Effector CD4-positive, alpha-beta T cell (primary cell): ENCODE results near the gene CDK14.

Source experiments
- DNase-seq: peaks from one replicate; pipeline ENCODE4 v3.0.0-alpha.2; 2020

Gene CDK14

DNA sequence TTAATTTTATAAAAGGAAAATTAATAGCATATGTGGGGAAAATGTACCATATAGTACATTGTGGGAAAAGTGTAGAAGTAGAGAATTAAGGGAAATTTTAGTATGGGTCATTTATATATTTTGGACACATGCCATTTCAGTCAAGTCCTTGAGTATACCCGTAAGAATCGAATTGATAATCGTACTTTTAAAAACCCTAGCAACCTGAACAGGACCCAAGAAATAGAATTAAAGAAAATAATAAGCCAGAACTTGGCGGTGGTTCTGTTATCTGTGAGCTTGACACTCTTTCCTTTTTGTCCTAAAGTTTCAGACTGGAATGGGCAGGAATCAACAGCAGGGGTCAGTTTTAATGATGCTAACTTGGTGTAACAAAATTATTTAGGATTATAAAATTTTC, 221.0 kb downstream of the CDK14 start:
- DNase-seq = no peak

DNA sequence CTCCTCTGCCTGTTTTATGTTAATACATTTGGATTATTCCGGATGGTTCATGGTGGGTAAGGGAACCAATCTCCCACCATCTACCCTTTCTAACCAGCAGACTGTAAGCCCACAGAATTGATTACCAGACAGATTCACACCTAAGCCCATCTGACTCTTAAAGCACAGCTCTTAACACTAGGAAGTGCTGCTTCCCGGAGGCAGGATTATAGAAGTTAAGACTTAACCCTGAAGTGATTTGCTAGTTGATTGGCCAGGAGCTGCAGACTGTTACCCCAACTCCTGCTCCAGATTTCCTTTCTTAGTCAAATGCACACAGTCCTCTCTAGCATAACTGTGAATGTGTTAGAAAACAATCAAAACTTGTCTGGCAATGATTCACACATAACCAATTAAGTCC, 221.7 kb downstream of the CDK14 start:
- no peak for DNase-seq

DNA sequence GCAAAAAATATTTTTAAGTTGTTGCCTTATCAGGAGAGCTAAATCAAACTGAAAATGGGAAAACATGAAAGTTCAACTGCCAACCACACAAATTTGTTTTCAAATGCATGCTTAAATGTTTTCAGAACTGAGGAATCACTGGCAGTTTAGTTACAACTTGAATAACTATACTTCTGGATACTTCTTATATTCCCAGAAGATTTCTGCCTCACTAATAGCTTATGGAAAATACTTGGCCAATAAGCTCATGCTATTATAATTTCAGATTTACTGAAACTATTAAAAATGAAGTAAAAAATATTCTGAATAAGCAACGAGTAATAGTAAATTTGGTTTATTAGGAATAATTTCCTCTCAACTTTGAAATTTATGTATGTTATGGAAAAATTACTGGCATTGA, 222.2 kb downstream of the CDK14 start:
- no peak for DNase-seq

DNA sequence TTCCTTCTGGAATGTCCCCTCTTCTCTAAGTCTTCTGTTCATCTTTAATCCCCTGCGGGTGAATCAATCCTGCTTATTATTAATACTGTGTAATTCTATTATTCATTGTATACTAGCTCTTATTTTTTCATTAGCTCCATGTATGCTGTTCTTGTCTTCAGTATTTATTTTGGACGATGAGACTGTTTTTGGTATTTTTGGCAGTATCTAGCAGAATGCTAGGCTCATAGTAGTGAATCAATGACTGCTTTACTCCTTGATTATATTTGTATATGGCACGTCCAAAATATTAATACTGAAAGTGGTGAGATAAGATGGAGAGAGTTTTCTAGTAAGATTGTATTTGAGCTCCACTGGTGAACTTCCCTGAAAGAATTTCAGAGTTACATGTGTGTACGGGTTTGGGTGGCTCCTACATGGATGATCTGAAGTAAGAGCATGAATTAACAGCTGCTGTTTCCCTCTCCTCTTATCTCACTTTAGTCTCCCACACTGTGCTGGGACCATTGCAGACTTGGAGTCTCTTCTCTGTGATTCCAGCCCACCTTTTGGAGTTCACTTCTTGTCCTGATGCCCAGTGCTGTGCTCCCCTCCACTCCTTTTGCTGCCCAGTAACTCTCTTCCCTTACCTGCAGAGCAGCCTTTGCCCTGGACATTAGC, 226.0 kb downstream of the CDK14 start:
- no peak for DNase-seq

DNA sequence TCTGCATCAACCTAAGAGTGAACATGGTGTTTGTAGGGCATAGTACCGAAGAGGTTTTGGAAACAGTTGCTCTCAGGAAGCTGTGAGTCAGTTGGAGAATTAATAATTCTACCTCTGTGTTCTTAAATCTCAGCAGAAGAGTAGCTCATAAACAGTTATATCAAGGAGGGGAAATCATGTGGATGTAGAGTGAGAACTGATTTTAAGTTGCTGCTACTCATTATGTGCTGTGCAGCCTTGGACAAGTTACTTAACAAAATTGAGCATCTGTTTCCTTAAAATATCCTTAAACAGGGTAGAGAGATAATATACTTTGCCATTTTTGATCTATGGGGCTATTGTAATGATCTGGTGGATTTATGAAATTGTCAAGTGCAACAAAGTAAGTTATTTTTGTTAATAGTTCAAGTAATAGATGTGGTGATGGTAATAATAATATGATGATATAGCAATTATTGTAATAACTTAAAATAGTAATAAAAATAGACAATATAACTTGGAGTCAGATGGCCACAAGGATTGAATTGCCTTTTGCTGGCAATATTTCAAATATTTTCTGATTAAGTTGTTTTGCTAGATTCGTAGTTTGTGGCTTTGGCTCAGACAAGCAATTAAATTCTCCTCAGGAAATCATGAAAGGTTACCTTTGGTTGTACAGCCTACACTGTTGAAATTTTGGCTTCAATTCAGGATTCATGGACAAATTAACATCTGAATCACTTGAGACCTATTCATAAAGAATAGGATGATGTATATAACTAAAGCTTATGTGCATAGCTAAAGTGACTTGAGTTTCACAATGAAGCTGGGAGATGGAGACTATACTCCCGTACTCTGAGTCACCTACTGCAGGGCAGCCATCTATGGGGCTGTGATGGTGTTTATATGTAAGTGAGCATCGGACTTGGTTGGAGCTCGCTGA, 228.5 kb downstream of the CDK14 start:
- no peak for DNase-seq

DNA sequence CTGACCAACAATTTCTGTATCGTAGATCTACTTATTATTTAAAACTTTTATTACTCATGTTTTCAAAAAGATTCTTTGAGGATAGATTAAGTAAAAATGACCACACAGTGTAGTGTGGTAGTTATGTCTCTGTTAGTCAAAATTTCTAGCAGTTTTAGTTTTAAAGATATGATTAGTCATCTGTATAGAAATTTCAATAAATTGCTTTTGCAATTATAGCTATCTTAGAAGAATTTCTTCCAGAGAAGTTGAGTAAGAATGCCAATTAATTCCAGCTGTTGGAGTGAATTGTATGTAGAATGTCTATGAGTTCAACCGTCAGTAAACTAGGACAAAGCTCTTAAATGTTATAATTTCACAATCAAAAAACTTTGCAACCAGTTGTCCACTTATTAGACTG, 229.7 kb downstream of the CDK14 start:
- no peak for DNase-seq

DNA sequence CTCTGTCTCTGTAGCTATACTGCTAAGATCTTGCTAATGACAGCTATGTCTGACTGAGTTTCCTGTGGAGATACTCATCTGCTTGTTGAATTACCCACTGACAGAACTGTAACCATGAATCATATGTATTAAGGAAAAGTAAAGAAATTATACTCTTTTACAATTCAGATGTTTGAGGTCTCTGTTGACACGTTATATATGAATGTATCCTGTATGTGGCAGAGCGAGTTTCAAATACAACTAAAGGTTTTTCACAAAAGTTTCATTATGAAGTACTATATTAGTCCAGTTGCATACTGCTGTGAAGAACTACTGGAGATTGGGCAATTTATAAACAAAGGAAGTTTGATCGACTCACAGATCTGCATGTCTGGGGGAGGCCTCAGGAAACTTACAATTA, 232.5 kb downstream of the CDK14 start:
- DNase-seq = no peak

DNA sequence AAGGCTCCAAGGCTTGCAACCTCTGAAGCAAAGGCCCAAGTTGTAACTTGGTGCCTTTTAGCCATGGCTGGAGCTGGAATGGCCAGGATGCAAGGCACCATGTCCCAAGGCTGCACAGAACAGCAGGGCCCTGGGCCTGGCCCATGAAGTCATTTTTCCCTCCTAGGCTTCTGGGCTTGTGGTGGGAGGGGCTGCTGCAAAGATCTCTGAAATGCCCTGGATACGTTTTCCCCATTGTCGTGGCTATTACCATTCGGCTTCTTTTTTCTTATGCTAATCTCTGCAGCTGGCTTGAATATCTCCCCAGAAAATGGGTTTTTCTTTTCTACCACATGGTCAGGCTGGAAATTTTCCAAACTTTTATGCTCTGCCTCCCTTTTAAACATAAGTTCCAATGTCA, 234.2 kb downstream of the CDK14 start:
- no peak for DNase-seq

DNA sequence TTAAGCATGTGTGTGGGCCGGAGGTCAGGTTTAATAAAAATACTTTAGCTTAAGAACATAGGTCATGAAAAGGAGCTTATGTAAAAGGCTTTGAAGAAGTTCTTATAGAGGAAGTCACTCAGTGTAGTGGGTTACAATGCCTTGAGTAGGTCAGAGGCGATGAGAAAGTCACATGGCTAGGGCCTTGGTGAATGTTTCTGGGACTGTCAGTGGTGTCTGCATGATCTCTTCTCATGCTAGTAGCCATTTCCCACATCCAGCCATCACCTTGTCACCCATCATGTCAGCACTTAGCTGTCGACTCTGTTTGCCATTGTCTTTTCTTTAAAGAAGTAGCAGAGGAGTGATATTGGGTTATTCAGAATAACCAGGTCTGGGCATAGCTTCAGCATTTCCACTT, 236.6 kb downstream of the CDK14 start:
- DNase-seq = no peak

DNA sequence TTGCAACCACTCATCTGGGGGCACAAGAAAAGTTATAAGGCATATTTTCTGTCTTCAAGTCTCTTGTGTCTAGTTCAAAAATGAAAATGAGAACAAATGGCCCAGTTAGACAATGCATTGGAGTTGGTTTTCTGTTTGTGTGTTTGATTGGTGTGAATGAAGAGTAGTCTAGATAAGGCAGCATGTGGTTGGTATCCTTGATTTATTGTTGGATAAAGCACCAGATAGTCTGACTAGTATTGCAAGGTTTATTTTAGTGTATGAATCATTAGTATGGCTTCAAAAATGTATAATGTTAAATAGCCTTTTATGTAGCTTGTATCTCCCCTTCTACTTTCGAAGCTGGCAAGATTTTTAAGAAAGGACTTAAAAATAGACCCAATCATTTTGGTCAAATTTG, 237.3 kb downstream of the CDK14 start:
- DNase-seq = no peak

DNA sequence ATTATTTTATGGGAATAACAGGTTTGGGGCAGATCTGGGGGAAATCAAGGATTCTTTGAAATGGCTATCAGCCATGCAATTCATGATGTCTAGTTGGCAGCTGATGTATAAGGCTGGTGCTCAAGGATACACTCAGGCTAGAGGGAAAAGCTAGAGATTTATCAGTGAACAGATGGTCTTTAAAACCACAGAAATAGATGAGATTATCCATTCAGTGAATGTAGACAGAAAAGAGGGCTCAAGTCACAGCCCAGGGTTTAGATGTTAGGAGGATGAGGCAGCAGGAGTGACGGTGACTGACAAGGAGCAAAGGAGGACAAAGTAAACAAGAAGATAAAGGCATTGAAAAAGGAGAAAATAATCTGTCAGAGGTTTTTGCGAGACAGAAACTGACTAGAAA, 238.7 kb downstream of the CDK14 start:
- DNase-seq = no peak

DNA sequence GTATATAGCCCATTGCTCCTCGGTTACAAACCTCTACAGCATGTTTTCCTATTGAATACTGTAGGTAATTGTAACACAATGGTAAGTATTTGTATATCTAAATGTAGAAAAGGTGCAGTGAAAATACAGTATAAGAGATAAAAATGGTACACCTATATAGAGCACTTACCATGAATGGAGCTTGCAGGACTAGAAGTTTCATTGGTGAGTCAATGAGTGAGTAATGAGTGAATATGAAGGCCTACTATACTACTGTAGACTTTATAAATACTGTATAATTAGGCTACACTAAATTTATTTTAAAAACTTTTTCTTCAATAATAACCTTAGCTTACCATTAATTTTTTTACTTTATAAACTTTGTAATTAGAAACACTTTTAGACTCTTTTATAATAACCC, 239.7 kb downstream of the CDK14 start:
- DNase-seq = no peak

DNA sequence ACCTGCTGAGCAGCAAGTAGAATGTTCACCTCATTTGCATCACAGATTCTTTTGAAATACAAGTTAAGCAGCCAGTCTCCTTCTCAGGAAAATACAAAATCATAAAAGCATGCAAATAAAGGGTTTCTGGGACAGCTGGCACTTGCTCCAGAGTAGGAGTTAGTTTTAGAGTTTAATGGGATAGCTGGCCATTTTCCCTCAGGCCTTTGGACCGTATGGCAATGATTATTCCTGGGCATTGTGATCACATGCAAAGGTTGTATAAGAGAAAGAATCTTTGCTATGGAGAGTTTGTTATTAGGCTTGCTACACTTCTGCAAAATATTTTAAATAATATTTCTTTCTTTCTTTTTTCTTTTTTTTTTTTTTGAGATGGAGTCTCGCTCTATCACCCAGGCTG, 240.8 kb downstream of the CDK14 start:
- no peak for DNase-seq

DNA sequence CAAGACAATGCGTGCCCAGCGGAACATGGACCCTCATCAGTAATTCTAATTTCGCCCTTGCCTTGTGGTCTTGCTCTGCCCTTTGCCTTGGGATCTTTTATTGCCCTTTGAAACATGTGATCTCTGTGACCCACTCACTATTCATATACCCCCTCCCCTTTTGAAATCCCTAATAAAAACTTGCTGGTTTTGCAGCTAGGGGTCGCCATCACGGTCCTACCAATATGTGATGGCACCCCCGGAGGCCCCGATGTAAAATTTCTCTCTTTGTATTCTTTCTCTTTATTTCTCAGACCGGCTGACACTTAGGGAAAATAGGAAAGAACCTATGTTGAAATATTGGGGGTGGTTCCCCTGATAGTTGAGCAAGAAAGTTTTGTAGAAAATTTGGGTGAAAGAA, 242.7 kb downstream of the CDK14 start:
- no peak for DNase-seq

DNA sequence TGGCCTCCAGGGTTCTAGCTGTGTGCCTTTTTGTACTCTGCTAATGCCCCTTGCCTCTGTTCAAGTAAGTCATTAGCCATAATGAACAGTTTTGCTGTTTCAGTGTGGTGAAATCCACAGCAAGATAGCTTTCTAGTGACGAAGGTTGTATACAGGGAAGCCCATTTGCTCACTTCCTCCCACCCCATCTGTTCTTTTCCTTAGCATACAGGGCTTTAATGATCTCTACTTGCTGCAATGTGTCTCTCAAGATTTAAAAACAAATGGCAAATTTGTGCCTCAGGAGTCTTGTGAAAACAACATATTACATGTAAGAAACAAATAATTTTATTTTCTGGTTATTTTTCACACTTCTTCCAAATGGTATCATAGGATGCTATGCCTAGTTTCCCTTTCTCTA, 243.2 kb downstream of the CDK14 start:
- DNase-seq = no peak

DNA sequence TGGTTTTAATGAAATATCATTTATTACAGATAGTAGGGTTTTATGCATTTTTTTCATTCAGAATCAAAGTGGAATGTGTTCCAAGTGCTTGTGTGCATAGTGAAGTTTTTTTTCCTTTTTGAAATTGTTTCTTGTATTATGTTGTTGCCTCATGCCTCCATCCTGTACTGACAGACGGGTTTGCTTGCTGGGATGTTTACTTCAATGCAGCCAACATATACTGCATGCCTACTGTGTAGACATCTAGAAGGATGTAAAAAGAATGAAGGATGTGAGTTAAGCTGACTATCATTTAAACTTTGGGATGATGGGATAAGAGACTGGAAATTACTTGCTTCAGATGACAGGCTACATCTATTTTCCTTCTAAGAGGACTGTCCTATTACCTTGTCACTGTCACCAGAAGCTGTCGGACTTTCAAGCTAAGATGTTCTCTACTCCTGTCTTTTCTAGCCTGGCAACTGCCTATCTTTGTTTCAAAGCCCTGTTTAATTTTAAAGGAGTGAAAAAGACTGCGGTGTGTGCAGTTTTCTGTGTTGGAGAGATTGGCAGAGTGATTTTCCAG, 243.7 kb downstream of the CDK14 start:
- DNase-seq = no peak

DNA sequence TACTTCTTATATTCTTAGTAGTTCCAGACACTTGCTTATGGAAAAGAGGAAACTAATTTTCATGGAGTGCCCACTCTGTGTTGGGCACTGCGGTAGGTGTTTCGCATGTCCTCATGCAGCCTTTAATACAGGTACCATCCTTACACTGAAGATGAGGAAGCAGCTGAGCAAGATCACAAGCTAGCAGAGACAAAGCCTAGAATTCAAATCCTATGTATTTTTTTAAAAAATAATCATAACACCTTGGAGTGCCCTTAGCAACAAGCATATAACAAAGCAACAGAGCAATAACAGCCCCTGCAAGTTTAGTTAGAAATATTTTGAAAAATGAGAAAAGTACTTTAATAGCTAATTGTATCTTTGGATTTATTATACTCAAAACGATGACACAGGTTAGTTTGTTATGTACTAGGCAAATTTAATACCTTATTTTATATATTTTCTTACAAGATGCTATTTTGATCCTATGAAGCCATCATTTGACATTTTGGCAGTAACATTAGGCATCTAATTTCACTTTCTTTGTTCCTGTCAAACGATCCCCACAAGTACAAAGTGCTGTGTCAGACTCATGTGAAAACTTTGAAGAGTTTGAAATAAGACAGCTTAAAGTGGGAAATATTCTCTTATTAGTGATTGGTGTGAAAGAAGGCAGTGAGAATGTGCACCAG, 245.8 kb downstream of the CDK14 start:
- no peak for DNase-seq

DNA sequence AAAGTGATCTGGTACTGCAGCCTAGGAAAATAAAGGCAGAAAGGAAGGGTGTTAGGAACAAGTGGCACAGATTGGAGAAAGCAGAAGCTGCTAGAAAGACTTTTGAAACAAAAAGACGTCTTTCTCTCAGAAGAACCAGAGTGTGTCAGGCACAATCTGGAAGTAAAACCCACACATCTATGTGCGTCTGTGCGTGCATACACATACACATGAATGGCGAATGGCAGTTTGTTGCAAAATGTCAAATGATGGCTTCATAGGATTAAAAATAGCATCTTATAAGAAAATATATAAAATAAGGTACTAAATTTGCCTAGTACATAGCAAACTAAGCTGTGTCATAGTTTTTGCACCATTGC, 246.3 kb downstream of the CDK14 start:
- no peak for DNase-seq

DNA sequence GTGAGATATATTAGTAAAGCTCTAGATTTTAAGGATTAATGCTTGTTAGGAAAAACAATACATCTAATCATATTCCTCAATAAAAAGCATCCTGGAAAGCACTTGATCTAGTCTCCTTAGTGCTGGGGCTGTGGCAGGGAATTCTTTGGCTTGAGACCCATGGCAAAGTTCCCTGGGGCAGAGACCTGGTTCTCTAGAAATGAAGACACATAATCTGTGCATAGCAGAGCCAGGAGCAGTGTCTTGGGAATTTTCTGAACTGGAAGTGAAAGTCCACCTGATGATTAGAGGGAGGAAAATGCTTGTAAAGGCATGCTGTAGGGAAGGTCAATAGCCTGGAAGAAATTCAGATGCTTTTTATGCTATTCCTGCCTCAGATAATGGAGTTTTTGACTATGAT, 247.4 kb downstream of the CDK14 start:
- no peak for DNase-seq

DNA sequence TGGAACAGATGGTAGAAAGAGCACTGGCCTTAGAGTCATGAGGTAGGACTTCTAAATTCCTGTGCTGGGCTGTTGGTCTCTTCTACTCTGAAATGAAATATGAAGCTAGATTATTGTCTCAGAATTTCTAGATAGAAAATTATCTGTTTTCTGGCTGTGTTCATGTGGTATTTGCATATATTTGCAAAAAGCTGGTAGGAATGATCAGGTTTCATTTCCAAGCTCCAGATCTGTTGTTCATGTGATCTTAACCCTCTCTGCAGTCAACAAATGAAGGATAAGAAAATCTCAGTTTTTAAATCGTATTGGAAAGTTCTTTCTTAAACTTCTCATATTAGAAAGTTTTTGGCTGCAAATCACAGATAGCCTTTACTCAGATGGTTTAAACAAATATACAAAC, 248.3 kb downstream of the CDK14 start:
- no peak for DNase-seq

DNA sequence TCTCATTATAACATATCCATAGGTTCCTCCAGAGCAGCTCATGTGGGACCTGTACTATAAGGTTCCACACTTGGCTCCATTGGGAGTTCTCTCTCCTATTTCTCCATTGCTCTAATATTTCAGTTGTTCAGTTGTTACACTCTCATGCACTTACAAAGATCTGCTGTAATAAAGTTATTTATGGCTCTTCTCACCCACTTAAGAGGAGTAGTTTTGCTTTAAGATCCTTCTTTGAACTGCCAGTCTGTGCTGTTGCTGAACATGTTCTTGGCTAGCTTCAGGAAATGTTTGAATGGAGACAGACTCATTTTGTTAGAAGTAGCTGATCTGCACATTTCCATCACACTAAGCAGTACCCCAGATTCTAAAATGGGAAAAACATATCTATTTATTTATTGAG, 250.1 kb downstream of the CDK14 start:
- no peak for DNase-seq

DNA sequence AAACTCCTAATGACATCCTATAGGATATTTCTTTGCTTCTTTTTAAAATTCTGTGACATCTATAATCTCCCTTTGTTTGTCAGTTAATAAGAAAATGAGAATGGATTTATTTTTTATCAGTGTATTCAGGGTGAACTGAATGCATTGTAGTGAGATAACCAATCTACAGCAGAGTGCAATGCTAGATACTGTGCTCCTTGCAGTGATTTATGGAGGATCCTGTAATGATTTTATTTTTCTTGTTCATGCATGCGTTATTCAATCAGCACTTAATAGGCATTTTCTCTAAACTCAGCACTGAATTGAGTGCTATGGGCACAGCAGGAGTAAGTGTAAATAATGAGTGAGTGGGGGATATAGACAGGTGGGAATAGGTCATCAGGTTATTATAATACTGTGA, 253.9 kb downstream of the CDK14 start:
- DNase-seq = no peak

DNA sequence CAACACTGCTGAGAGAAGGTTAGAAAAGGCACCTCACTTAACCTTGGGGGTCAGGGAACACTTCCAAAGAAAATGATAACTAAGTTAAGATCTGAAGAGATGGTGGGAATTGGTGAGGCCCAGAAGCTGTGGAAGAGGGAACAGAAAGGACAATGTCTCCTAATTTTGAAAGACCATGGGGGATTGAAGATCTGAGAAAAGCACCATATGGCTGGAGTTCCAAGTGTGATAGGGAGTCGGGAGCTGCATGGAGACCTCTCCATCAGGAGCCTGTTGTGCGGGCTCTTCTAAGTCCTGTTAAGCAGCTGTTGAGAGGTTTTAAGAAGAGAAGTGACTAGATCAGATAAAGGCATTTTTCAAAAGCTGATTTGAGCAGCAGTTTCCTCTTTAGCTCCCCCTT, 254.3 kb downstream of the CDK14 start:
- DNase-seq = no peak

DNA sequence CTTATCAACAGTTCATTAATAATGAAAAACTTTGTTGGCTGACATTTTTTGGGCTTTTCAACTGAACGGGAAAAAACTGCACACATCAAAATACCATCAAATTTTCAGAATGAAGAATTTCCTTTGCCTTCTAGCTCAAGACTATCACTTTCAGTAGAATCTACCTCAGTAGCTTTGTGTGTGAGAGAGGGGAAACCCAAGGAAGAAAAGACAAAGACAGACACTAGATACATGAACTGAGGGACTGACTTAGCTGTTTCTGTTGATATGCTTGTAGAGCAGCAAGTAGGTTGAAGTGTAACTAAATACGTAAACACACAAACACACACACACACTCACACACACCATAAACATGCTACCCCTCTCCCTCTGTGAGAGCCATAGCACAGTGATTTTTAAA, 257.1 kb downstream of the CDK14 start:
- no peak for DNase-seq
